A549 (cell line): ENCODE measurements around the gene RIN3. TPM values are rescaled to one million over a fixed set of nuclear protein-coding genes. Genes with fewer than 3 reads are reported as not detected.

Experiments used
- ATAC-seq, 2 experiments: fragments of 200-7000 bp in 1 of 2; fragments of >200 bp in 1 of 2; cut with Nextera tagmentation in 1 of 2; cut with Tn5 transposase in 1 of 2; 3 replicates each; pipeline versions ENCODE4 v1.8.0 to v1.9.1; 2018 to 2020; ENCODE audit warnings: mild to moderate bottlenecking in 1 of 2, moderate library complexity in 1 of 2
- CTCF ChIA-PET: fragments of 300-600 bp; sonication (Branson Sonifier 250); formaldehyde crosslinking; extraction: SDS; loops from one replicate; lab custom pipeline; 2021; ENCODE audit warnings: antibody characterized with exemption, inconsistent platforms; lab: Yijun Ruan, JAX
- POLR2A ChIA-PET: fragments of 350-600 bp; formaldehyde crosslinking; extraction: SDS; loops from one replicate; lab custom pipeline; 2021; ENCODE audit warnings: antibody characterized with exemption, inconsistent platforms; lab: Yijun Ruan, JAX
- DNase-seq, 2 experiments: peaks; one replicate each; pipeline versions ENCODE4 v3.0.0 to v3.0.0-alpha.2; 2011 to 2016; ENCODE audit warnings: low read depth in 1 of 2, low spot score in 1 of 2
- FAIRE-seq: peaks from 2 replicates; lab custom pipeline; 2011; peaks lifted over from hg19 to GRCh38; lab: Jason Lieb, UNC
- H3K27ac ChIP-seq, 2 experiments: fragments of >200 bp; sonication (Bioruptor Twin); formaldehyde crosslinking; 3 replicates each; pipeline ENCODE4 v1.5.1; 2016 to 2017
- H3K4me1 ChIP-seq: fragments of >200 bp; sonication (Bioruptor Twin); formaldehyde crosslinking; 3 replicates; pipeline ENCODE4 v1.6.1; 2016
- H3K4me2 ChIP-seq: fragments of >200 bp; sonication (Bioruptor Twin); formaldehyde crosslinking; 3 replicates; pipeline ENCODE4 v1.6.1; 2016
- H3K4me3 ChIP-seq: fragments of >200 bp; sonication (Bioruptor Twin); formaldehyde crosslinking; 3 replicates; pipeline ENCODE4 v1.5.1; 2016
- H3K9me3 ChIP-seq: fragments of >200 bp; sonication (Bioruptor Twin); formaldehyde crosslinking; 3 replicates; pipeline ENCODE4 v1.6.1; 2016
- CBX8 ChIP-seq: fragments of 200-600 bp; sonication (generic); IDR thresholded peaks from 2 replicates; pipeline ENCODE4 v1.6.1; 2016
- CHD4 ChIP-seq: fragments of 200-600 bp; sonication (generic); IDR thresholded peaks from 2 replicates; pipeline ENCODE4 v1.6.1; 2016; ENCODE audit warnings: antibody characterized with exemption, mild to moderate bottlenecking, borderline replicate concordance
- EP300 ChIP-seq, 2 experiments: fragments of >200 bp; sonication (Bioruptor Twin); formaldehyde crosslinking; IDR thresholded peaks; 2 replicates in 1 of 2; 3 replicates in 1 of 2; pipeline ENCODE4 v1.6.1; 2016 to 2017
- ESRRA ChIP-seq: fragments of 150-350 bp; IDR thresholded peaks from 2 replicates; pipeline ENCODE4 v1.6.1; 2014; ENCODE audit warnings: mild to moderate bottlenecking, low read length, borderline replicate concordance
- FOSL2 ChIP-seq, 2 experiments: fragments of 450-650 bp in 1 of 2; fragments of >200 bp in 1 of 2; sonication (Bioruptor Twin) in 1 of 2; formaldehyde crosslinking; IDR thresholded peaks; 2 replicates each; pipeline versions ENCODE4 v1.5.0 to v1.6.1; 2016 to 2020; ENCODE audit warnings: mild to moderate bottlenecking in 1 of 2, moderate library complexity in 1 of 2
- FOXS1 ChIP-seq: fragments of 250-450 bp; sonication (Bioruptor Pico); IDR thresholded peaks from 2 replicates; pipeline ENCODE4 v1.5.0; 2020; ENCODE audit warnings: mild to moderate bottlenecking, moderate library complexity
- HEYL ChIP-seq: fragments of 250-450 bp; sonication (Bioruptor Pico); IDR thresholded peaks from 2 replicates; pipeline ENCODE4 v1.8.0; 2021; ENCODE audit warnings: mild to moderate bottlenecking, moderate library complexity
- HOXB5 ChIP-seq: fragments of 250-450 bp; sonication (Bioruptor Pico); IDR thresholded peaks from 2 replicates; pipeline ENCODE4 v1.5.0; 2020; ENCODE audit warnings: mild to moderate bottlenecking, moderate library complexity
- JUNB ChIP-seq: fragments of >200 bp; sonication (Bioruptor Twin); formaldehyde crosslinking; IDR thresholded peaks from 2 replicates; pipeline ENCODE4 v1.6.1; 2016
- MAX ChIP-seq: IDR thresholded peaks from 2 replicates; pipeline ENCODE4 v1.6.1; 2012
- NPAS2 ChIP-seq: fragments of 250-450 bp; sonication (Bioruptor Pico); IDR thresholded peaks from 2 replicates; pipeline ENCODE4 v1.8.0; 2022; ENCODE audit warnings: mild to moderate bottlenecking, moderate library complexity, borderline replicate concordance
- NR3C1 ChIP-seq: fragments of >200 bp; sonication (Bioruptor Twin); formaldehyde crosslinking; IDR thresholded peaks from 3 replicates; pipeline ENCODE4 v1.6.1; 2017
- PBX3 ChIP-seq: IDR thresholded peaks from 2 replicates; pipeline ENCODE4 v1.6.1; 2012
- RCOR1 ChIP-seq: fragments of 150-350 bp; IDR thresholded peaks from 2 replicates; pipeline ENCODE4 v1.6.1; 2014; ENCODE audit warnings: antibody characterized with exemption, low read length, low read depth
- REST ChIP-seq: fragments of 200-600 bp; sonication (generic); IDR thresholded peaks from 2 replicates; pipeline ENCODE4 v1.6.1; 2016; ENCODE audit warnings: antibody characterized with exemption, mild to moderate bottlenecking, moderate library complexity
- SMC3 ChIP-seq: fragments of >200 bp; sonication (Bioruptor Twin); formaldehyde crosslinking; IDR thresholded peaks from 3 replicates; pipeline ENCODE4 v1.6.1; 2018; ENCODE audit warnings: inconsistent platforms
- SREBF2 ChIP-seq: fragments of 450-650 bp; IDR thresholded peaks from 2 replicates; pipeline ENCODE4 v1.6.1; 2014; ENCODE audit warnings: mild to moderate bottlenecking, moderate library complexity
- TP53 ChIP-seq: fragments of 250-450 bp; sonication (Bioruptor Pico); IDR thresholded peaks from 2 replicates; pipeline ENCODE4 v1.5.0; 2021; ENCODE audit warnings: mild to moderate bottlenecking, moderate library complexity
- USF2 ChIP-seq: fragments of 450-650 bp; IDR thresholded peaks from 2 replicates; pipeline ENCODE4 v1.6.1; 2014; ENCODE audit warnings: antibody characterized with exemption
- ZNF302 ChIP-seq: fragments of 250-450 bp; sonication (Bioruptor Pico); IDR thresholded peaks from 2 replicates; pipeline ENCODE4 v1.9.0; 2021; ENCODE audit warnings: inconsistent platforms, mild to moderate bottlenecking, moderate library complexity
- ZSCAN20 ChIP-seq: fragments of 250-450 bp; sonication (Bioruptor Pico); IDR thresholded peaks from 2 replicates; pipeline ENCODE4 v1.8.0; 2022; ENCODE audit warnings: mild to moderate bottlenecking, moderate library complexity
- WGBS: methylation state at CpG from one replicate; pipeline ENCODE4 v1.1.6; 2017; ENCODE audit errors: missing lambda C conversion rate; 5-methylcytosine and 5-hydroxymethylcytosine counted together
- polyA plus RNA-seq, 4 experiments: library from polyadenylated mRNA; depleted of rRNA in 3 of 4; stranded (reverse); fragments of >200 nt; fragmentation: RNase III in 1 of 4; extraction: RNeasy Plus Mini Kit Qiagen cat#74134 plus additional on column Dnase treatment in 1 of 4; gene quantifications; 2 replicates in 3 of 4; 3 replicates in 1 of 4; pipeline ENCODE4 v1.2.3, GENCODE V29; 2011 to 2017
- TF ChIP-seq, protein P1 (sequence below): IDR thresholded peaks from 2 replicates; pipeline ENCODE4 v1.6.1; 2012; ENCODE audit warnings: low read depth, borderline replicate concordance
- TF ChIP-seq, protein P2 (sequence below): fragments of 250-450 bp; sonication (Bioruptor Pico); IDR thresholded peaks from 2 replicates; pipeline ENCODE4 v1.5.0; 2021; ENCODE audit warnings: mild to moderate bottlenecking, moderate library complexity, borderline replicate concordance

The RIN3 gene
- polyA plus RNA-seq, 2 of the 4 experiments (the other 2 are of a cell fraction) = 5.6 to 14.5 TPM

DNA sequence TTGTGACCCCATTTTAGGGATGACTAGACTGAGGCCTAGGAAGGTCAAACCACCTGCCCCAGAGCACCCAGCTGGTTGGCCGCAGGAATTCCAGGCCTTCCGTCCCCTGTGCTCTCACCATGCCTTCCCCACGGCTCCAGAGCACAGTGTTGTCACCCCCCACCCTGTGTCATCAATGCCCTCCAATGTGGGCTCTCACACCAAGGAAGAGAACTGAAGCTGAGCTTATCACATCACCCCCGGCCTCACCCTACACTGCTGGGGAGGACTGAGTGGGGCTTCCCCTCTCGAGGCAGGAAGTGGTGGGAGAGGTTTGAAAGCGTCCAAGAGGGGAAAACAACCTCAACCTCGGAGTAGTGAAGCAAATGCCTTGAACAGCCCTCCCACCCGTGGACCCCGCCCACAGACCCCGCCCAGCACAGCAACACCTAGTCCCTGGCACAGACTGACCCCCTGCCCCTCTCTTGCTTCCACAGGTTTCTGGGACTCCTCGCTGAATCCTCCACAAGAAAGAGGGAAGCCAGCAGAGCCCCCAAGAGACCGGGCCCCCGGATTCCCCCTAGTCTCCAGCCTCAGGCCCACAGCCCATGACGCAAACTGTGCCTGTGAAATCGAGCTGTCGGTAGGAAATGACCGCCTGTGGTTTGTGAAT is 137.7 kb downstream of the RIN3 start:
- TF ChIP-seq ESRRA = 0 out of 2 replicates have a peak, but pooled peaks have one; percentile 34
- TF ChIP-seq, protein P1, sequence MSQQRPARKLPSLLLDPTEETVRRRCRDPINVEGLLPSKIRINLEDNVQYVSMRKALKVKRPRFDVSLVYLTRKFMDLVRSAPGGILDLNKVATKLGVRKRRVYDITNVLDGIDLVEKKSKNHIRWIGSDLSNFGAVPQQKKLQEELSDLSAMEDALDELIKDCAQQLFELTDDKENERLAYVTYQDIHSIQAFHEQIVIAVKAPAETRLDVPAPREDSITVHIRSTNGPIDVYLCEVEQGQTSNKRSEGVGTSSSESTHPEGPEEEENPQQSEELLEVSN = no peak
- TF ChIP-seq USF2 = no peak
- no peak for TF ChIP-seq NPAS2
- TF ChIP-seq, protein P2, sequence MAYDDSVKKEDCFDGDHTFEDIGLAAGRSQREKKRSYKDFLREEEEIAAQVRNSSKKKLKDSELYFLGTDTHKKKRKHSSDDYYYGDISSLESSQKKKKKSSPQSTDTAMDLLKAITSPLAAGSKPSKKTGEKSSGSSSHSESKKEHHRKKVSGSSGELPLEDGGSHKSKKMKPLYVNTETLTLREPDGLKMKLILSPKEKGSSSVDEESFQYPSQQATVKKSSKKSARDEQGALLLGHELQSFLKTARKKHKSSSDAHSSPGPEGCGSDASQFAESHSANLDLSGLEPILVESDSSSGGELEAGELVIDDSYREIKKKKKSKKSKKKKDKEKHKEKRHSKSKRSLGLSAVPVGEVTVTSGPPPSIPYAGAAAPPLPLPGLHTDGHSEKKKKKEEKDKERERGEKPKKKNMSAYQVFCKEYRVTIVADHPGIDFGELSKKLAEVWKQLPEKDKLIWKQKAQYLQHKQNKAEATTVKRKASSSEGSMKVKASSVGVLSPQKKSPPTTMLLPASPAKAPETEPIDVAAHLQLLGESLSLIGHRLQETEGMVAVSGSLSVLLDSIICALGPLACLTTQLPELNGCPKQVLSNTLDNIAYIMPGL (CRISPR knock-in tag) = no peak
- TF ChIP-seq, all 56 proteins: peak for 1
- Histone ChIP-seq H3K4me2 (no peak overlapping the region), H3K4me3 (no peak overlapping the region), H3K4me1 (no peaks in the 10 kb centered on the region; the same call in 2 of the 3 replicates), H3K9me3 (no peaks in the 10 kb centered on the region), H3K27ac (no peak overlapping the region)
- ChIA-PET CTCF (no interaction called here), POLR2A (no interaction called here)
- no peak for ATAC-seq
- no peak for FAIRE-seq
- 86% methylated on average over 15 of the region's 17 CpGs for WGBS
- no peak for DNase-seq

- TF ChIP-seq TP53 (CRISPR knock-in tag) (no peak), RCOR1 (no peak), FOSL2 (IDR thresholded peaks at IDR 0.05) (no peak), FOSL2 (CRISPR knock-in tag; IDR thresholded peaks at IDR 0.05) (no peak), HOXB5 (CRISPR knock-in tag) (no peak), CBX8 (no peak), ESRRA (no peak), MAX (no peak), FOXS1 (CRISPR knock-in tag) (no peak), ZSCAN20 (CRISPR knock-in tag) (no peak), HEYL (CRISPR knock-in tag) (no peak)
- ChIA-PET CTCF (interaction anchor here (1.2 to 1.6 kb wide), 2 partner anchors 18 to 35 kb away, joined by 4 read pairs; no protein-coding TSS in a partner anchor), POLR2A (no interaction called here)
- 91% methylated on average over 7 of the region's 27 CpGs for WGBS
- no peaks in the 10 kb centered on the region for H3K9me3 ChIP-seq
- no peak for FAIRE-seq
- no peak overlapping the region for H3K4me3 ChIP-seq
- no peak overlapping the region for H3K4me2 ChIP-seq
- DNase-seq = no peak
- H3K27ac ChIP-seq = no peak overlapping the region
- H3K4me1 ChIP-seq = no peaks in the 10 kb centered on the region; the same call in 2 of the 3 replicates
- no peak for ATAC-seq
Measured at GRCh38 chr14:92651758-92652406, 138.3 kb downstream of the RIN3 start.

DNA sequence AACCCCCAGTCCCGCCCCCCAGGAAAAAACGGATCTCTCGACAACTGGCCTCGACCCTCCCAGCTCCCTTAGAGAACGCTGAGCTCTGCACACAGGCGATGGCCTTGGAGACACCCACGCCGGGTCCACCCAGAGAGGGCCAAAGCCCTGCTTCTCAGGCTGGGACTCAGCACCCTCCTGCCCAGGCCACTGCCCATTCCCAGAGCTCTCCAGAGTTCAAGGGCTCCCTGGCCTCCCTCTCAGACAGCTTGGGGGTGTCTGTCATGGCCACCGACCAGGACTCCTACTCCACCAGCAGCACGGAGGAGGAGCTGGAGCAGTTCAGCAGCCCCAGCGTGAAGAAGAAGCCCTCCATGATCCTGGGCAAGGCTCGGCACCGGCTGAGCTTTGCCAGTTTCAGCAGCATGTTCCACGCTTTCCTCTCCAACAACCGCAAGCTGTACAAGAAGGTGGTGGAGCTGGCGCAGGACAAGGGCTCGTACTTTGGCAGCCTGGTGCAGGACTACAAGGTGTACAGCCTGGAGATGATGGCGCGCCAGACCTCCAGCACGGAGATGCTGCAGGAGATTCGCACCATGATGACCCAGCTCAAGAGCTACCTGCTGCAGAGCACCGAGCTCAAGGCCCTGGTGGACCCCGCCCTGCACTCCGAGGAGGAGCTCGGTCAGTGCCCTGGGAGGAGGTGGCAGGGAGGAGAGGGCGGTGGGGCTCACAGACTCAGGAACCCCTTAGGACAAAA is 139.0 kb downstream of the RIN3 start:
- no peak overlapping the region for H3K4me2 ChIP-seq
- ATAC-seq (no peak), DNase-seq (no peak), FAIRE-seq (no peak)
- no peaks in the 10 kb centered on the region for H3K4me1 ChIP-seq
- H3K4me3 ChIP-seq = no peak overlapping the region
- CTCF ChIA-PET = interaction anchor here (1.2 to 1.6 kb wide), 2 partner anchors 18 to 34 kb away, joined by 4 read pairs; no protein-coding TSS in a partner anchor
- POLR2A ChIA-PET = no interaction called here
- no peak overlapping the region for H3K27ac ChIP-seq
- no peaks in the 10 kb centered on the region for H3K9me3 ChIP-seq
- WGBS = 94% methylated on average over 19 of the region's 26 CpGs
- no peak for TF ChIP-seq EP300 (IDR thresholded peaks at IDR 0.05)
- no peak for TF ChIP-seq CHD4
- no peak for TF ChIP-seq SREBF2
- TF ChIP-seq FOSL2 (IDR thresholded peaks at IDR 0.05) = no peak
- no peak for TF ChIP-seq FOSL2 (CRISPR knock-in tag; IDR thresholded peaks at IDR 0.05)
- no peak for TF ChIP-seq PBX3
- TF ChIP-seq ZNF302 (CRISPR knock-in tag) = no peak
- no peak for TF ChIP-seq JUNB
- TF ChIP-seq NR3C1 = no peak
- TF ChIP-seq REST = no peak
- TF ChIP-seq SMC3 = no peak
